Suprapubic skin (tissue), 4 donors: ENCODE measurements around the gene IGF2BP2.

Experiments used
- CTCF ChIP-seq, 2 donors: fragments of 200-600 bp in 1 of 2; fragments of 450-650 bp in 1 of 2; sonication (generic) in 1 of 2; IDR thresholded peaks; one replicate each; pipeline ENCODE4 v1.5.1; 2016 to 2019; ENCODE audit warnings: antibody characterized with exemption in 2 of 2, mild to moderate bottlenecking in 1 of 2, moderate library complexity in 1 of 2
- POLR2A ChIP-seq, 2 donors: fragments of 450-650 bp; IDR thresholded peaks; one replicate each; pipeline ENCODE4 v1.6.1; 2017; ENCODE audit warnings: antibody characterized with exemption in 2 of 2, mild to moderate bottlenecking in 2 of 2, moderate library complexity in 2 of 2
- POLR2AphosphoS5 ChIP-seq, 3 donors: sonication (generic); formaldehyde crosslinking; IDR thresholded peaks; one replicate each; pipeline ENCODE4 v1.6.1; 2017; ENCODE audit warnings: antibody characterized with exemption in 3 of 3

- TF ChIP-seq CTCF (IDR thresholded peaks at IDR 0.05) (no peak), POLR2AphosphoS5 (IDR thresholded peaks at IDR 0.05) (no peak), POLR2A (IDR thresholded peaks at IDR 0.05) (no peak)
Observed at GRCh38 chr3:185726254-185726967, 98.4 kb downstream of the IGF2BP2 start.
